H9 (cell line): ENCODE measurements around the gene TRANK1. TPM values are rescaled to one million over a fixed set of nuclear protein-coding genes. Genes with fewer than 3 reads are reported as not detected.

Source experiments
- DNase-seq: peaks from one replicate; pipeline ENCODE4 v3.0.0-alpha.2; 2017
- H2AFZ ChIP-seq: one replicate; pipeline ENCODE4 v1.6.1; 2013; ENCODE audit warnings: mild to moderate bottlenecking, low read length, control low read depth, moderate library complexity
- H2AK5ac ChIP-seq: 2 replicates; pipeline ENCODE4 v1.6.1; 2013; ENCODE audit warnings: low read length, control low read depth, mixed read lengths; ENCODE audit not compliant: insufficient read length
- H2BK120ac ChIP-seq: one replicate; pipeline ENCODE4 v1.6.1; 2013; ENCODE audit warnings: low read depth, mild to moderate bottlenecking, low read length, control low read depth, inconsistent platforms; ENCODE audit not compliant: poor library complexity, severe bottlenecking
- H2BK12ac ChIP-seq: 2 replicates; pipeline ENCODE4 v1.6.1; 2013; ENCODE audit warnings: low read length, control low read depth, mixed read lengths, low read depth; ENCODE audit not compliant: insufficient read length
- H2BK15ac ChIP-seq: 2 replicates; pipeline ENCODE4 v1.6.1; 2013; ENCODE audit warnings: low read depth, low read length, control low read depth
- H2BK20ac ChIP-seq: one replicate; pipeline ENCODE4 v1.6.1; 2013; ENCODE audit warnings: low read depth, mild to moderate bottlenecking, low read length, control low read depth, inconsistent platforms; ENCODE audit not compliant: poor library complexity, severe bottlenecking
- H2BK5ac ChIP-seq: 2 replicates; pipeline ENCODE4 v1.6.1; 2013; ENCODE audit warnings: low read length, control low read depth, mixed read lengths; ENCODE audit not compliant: insufficient read length
- H3K14ac ChIP-seq: 2 replicates; pipeline ENCODE4 v1.6.1; 2013; ENCODE audit warnings: low read length, control low read depth; ENCODE audit not compliant: insufficient read depth
- H3K18ac ChIP-seq: 2 replicates; pipeline ENCODE4 v1.6.1; 2013; ENCODE audit warnings: low read depth, mild to moderate bottlenecking, mixed read lengths, low read length, control low read depth; ENCODE audit not compliant: insufficient read length
- H3K23ac ChIP-seq: 2 replicates; pipeline ENCODE4 v1.6.1; 2013; ENCODE audit warnings: low read length, control low read depth, mixed read lengths, low read depth; ENCODE audit not compliant: insufficient read length
- H3K23me2 ChIP-seq: 2 replicates; pipeline ENCODE4 v1.6.1; 2013; ENCODE audit warnings: low read depth, mild to moderate bottlenecking, mixed read lengths, low read length, control low read depth; ENCODE audit not compliant: insufficient read length, poor library complexity, severe bottlenecking
- H3K27ac ChIP-seq: 2 replicates; pipeline ENCODE4 v1.5.1; 2013; ENCODE audit warnings: low read length, control low read depth, mixed read lengths, low read depth; ENCODE audit not compliant: insufficient read length
- H3K27me3 ChIP-seq: 2 replicates; pipeline ENCODE4 v1.6.1; 2013; ENCODE audit warnings: low read length, control low read depth, inconsistent platforms; ENCODE audit not compliant: insufficient read depth
- H3K4ac ChIP-seq: 2 replicates; pipeline ENCODE4 v1.6.1; 2013; ENCODE audit warnings: low read depth, mild to moderate bottlenecking, control low read depth, inconsistent platforms, low read length, moderate library complexity
- H3K4me1 ChIP-seq: 2 replicates; pipeline ENCODE4 v1.6.1; 2013; ENCODE audit warnings: low read length, control low read depth, inconsistent platforms; ENCODE audit not compliant: insufficient read depth
- H3K4me2 ChIP-seq: 2 replicates; pipeline ENCODE4 v1.6.1; 2013; ENCODE audit warnings: low read length, control low read depth, mixed read lengths; ENCODE audit not compliant: insufficient read length, insufficient read depth
- H3K56ac ChIP-seq: 2 replicates; pipeline ENCODE4 v1.6.1; 2013; ENCODE audit warnings: low read depth, mild to moderate bottlenecking, mixed read lengths, low read length, control low read depth; ENCODE audit not compliant: insufficient read length
- H3K79me1 ChIP-seq: 2 replicates; pipeline ENCODE4 v1.6.1; 2013; ENCODE audit warnings: low read depth, mild to moderate bottlenecking, moderate library complexity, low read length, control low read depth, inconsistent platforms; ENCODE audit not compliant: insufficient read depth, poor library complexity, severe bottlenecking
- H3K79me2 ChIP-seq: 2 replicates; pipeline ENCODE4 v1.6.1; 2013; ENCODE audit warnings: low read length, control low read depth, inconsistent platforms; ENCODE audit not compliant: insufficient read depth
- H3K9ac ChIP-seq: 2 replicates; pipeline ENCODE4 v1.6.1; 2013; ENCODE audit warnings: low read length, control low read depth, mixed read lengths; ENCODE audit not compliant: insufficient read length; ENCODE audit errors: extremely low read depth
- H3K9me3 ChIP-seq: one replicate; pipeline ENCODE4 v1.6.1; 2013; ENCODE audit warnings: low read depth, low read length, inconsistent platforms; ENCODE audit not compliant: control insufficient read depth
- H3T11ph ChIP-seq: one replicate; pipeline ENCODE4 v1.6.1; 2013; ENCODE audit warnings: mild to moderate bottlenecking, low read length, control low read depth, inconsistent platforms
- H4K20me1 ChIP-seq: one replicate; pipeline ENCODE4 v1.6.1; 2013; ENCODE audit not compliant: control insufficient read depth, insufficient read length, insufficient read depth
- H4K5ac ChIP-seq: 2 replicates; pipeline ENCODE4 v1.6.1; 2013; ENCODE audit warnings: low read depth, mild to moderate bottlenecking, mixed read lengths, low read length, control low read depth; ENCODE audit not compliant: insufficient read length
- H4K8ac ChIP-seq: replicated peaks from 2 replicates; pipeline ENCODE4 v1.6.1; 2013; ENCODE audit warnings: low read length, control low read depth, mixed read lengths, low read depth; ENCODE audit not compliant: insufficient read length
- H4K91ac ChIP-seq: 2 replicates; pipeline ENCODE4 v1.6.1; 2013; ENCODE audit warnings: low read depth, mild to moderate bottlenecking, moderate library complexity, mixed read lengths, low read length, control low read depth; ENCODE audit not compliant: insufficient read length
- H3K27ac Mint-ChIP-seq, 3 experiments: 2 replicates in 2 of 3; 3 replicates in 1 of 3; pipeline ENCODE4 v1.8.0; 2020 to 2021; ENCODE audit warnings: mixed read lengths in 3 of 3, mild to moderate bottlenecking in 1 of 3, moderate library complexity in 1 of 3
- H3K27me3 Mint-ChIP-seq: 2 replicates; pipeline ENCODE4 v1.8.0; 2021; ENCODE audit warnings: low read depth, mild to moderate bottlenecking, moderate library complexity, mixed read lengths
- H3K36me3 Mint-ChIP-seq, 3 experiments: 2 replicates in 2 of 3; 3 replicates in 1 of 3; pipeline ENCODE4 v1.8.0; 2020 to 2021; ENCODE audit warnings: low read depth in 3 of 3, mixed read lengths in 3 of 3; ENCODE audit not compliant: insufficient read depth in 1 of 3
- H3K4me1 Mint-ChIP-seq, 2 experiments: 2 replicates each; pipeline ENCODE4 v1.8.0; 2020; ENCODE audit warnings: mixed read lengths in 2 of 2
- H3K4me3 Mint-ChIP-seq, 2 experiments: 2 replicates in 1 of 2; 3 replicates in 1 of 2; pipeline ENCODE4 v1.8.0; 2020 to 2021; ENCODE audit warnings: mild to moderate bottlenecking in 2 of 2, mixed read lengths in 2 of 2, moderate library complexity in 1 of 2
- H3K9me3 Mint-ChIP-seq, 2 experiments: 2 replicates in 1 of 2; 3 replicates in 1 of 2; pipeline ENCODE4 v1.8.0; 2020; ENCODE audit warnings: mild to moderate bottlenecking in 2 of 2, mixed read lengths in 2 of 2, moderate library complexity in 1 of 2
- WGBS: extraction: QIAGEN DNeasy Blood & Tissue Kit; methylation state at CpG from one replicate; pipeline ENCODE4 v1.1.7; 2013; ENCODE audit warnings: missing lambda C conversion rate, low lambda C conversion rate, mixed read lengths; ENCODE audit not compliant: insufficient read length; ENCODE audit errors: extremely low coverage; 5-methylcytosine and 5-hydroxymethylcytosine counted together
- total RNA-seq: library from RNA; stranded (reverse); gene quantifications from 2 replicates; pipeline ENCODE4 v1.2.1, GENCODE V29; 2021
- TF ChIP-seq, protein P1 (sequence below): fragments of 200-600 bp; sonication (generic); conservative IDR thresholded peaks from 3 replicates; pipeline ENCODE4 v1.8.0; 2021; ENCODE audit warnings: antibody characterized with exemption, mild to moderate bottlenecking

Gene TRANK1
- total RNA-seq, 1 experiment from 2014 or later: 5.9 TPM

DNA sequence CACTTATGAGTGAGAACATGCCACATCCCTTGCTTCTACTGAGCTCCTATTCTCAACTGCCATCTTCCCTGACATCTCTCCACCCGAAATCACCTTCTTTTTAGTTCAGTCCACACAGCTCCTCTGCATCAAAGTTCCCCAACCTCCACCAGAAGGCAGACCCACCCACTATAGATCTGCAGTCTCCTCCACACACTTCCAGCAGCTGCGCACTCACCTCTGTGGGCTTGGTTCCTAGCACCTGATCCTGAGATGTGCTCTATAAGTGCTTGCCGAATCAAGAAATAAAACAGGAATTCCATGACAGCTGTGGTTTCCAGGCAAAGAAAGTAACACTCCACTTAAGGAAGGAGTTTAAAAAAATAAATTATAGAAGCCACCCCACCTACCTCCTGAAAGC lies 85.4 kb downstream of the TRANK1 start:
- H3K14ac ChIP-seq: no peak overlapping the region
- Mint-ChIP-seq H3K36me3 (peaks cover 0 to 9% (median 3%) of the 10 kb centered on the region in 3 experiments; a peak in 4 of 7 replicates), H3K9me3 (no peaks in the 10 kb centered on the region), H3K27ac (no peak overlapping the region; a peak in 2 of 7 replicates), H3K27me3 (no peaks in the 10 kb centered on the region; the same call in 1 of the 2 replicates), H3K4me3 (peak overlapping the region in 1 of 2 experiments; percentile 17; a peak in 1 of 5 replicates), H3K4me1 (peaks cover 6 to 10% of the 10 kb centered on the region in 2 experiments)
- no peak overlapping the region for H3K27ac ChIP-seq
- H2AK5ac ChIP-seq: no peak overlapping the region
- no peak overlapping the region for H2BK12ac ChIP-seq
- no peak for DNase-seq
- no peak overlapping the region for H2BK120ac ChIP-seq
- no peak overlapping the region for H4K8ac ChIP-seq
- H3K9ac ChIP-seq: no peak overlapping the region
- no peak overlapping the region for H3T11ph ChIP-seq
- H3K27me3 ChIP-seq: no peaks in the 10 kb centered on the region
- no peak overlapping the region for H2BK5ac ChIP-seq
- H3K4ac ChIP-seq: no peak overlapping the region
- no peak overlapping the region for H4K91ac ChIP-seq
- no peaks in the 10 kb centered on the region for H3K23me2 ChIP-seq
- no peak overlapping the region for H3K18ac ChIP-seq
- H4K20me1 ChIP-seq: no peaks in the 10 kb centered on the region
- no peak overlapping the region for H2AFZ ChIP-seq
- TF ChIP-seq, protein P1, sequence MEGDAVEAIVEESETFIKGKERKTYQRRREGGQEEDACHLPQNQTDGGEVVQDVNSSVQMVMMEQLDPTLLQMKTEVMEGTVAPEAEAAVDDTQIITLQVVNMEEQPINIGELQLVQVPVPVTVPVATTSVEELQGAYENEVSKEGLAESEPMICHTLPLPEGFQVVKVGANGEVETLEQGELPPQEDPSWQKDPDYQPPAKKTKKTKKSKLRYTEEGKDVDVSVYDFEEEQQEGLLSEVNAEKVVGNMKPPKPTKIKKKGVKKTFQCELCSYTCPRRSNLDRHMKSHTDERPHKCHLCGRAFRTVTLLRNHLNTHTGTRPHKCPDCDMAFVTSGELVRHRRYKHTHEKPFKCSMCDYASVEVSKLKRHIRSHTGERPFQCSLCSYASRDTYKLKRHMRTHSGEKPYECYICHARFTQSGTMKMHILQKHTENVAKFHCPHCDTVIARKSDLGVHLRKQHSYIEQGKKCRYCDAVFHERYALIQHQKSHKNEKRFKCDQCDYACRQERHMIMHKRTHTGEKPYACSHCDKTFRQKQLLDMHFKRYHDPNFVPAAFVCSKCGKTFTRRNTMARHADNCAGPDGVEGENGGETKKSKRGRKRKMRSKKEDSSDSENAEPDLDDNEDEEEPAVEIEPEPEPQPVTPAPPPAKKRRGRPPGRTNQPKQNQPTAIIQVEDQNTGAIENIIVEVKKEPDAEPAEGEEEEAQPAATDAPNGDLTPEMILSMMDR: no peak
- H3K9me3 ChIP-seq: no peaks in the 10 kb centered on the region
- no peaks in the 10 kb centered on the region; the same call in 1 of the 2 replicates for H3K79me2 ChIP-seq
- no peak overlapping the region for H3K4me2 ChIP-seq
- no CpG with 5 or more reads among the region's 3 CpGs for WGBS
- no peak overlapping the region for H3K23ac ChIP-seq
- no peaks in the 10 kb centered on the region for H3K79me1 ChIP-seq
- no peak overlapping the region for H3K56ac ChIP-seq
- H2BK15ac ChIP-seq: no peak overlapping the region
- no peak overlapping the region for H2BK20ac ChIP-seq
- no peaks in the 10 kb centered on the region for H3K4me1 ChIP-seq
- no peak overlapping the region for H4K5ac ChIP-seq
